ENCODE measurements around the gene PHLPP1.

Gene PHLPP1

DNA sequence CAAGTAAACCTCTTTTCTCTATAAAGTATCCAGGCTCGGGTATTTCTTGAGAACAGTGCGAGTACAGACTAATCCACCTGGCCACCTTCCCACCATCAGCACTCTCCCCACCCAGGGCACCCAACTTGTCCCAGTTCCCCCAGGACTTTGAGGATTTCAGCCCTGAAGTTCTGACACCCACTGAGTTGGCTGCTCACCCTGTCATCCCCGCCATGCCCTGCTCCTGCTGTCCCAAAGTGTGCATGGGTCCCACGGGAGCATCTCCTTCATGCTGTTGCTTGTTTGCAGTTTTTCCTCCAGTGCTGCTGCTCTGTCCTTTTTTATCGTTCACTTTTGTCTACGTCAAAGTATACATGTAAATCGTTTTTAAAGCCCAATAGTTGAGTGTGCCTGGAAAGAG lies 273.9 kb downstream of the PHLPP1 start:
- no peak for DNase-seq (ENCODE audit: low read depth)
- H3K4me3 ChIP-seq (ENCODE audit: low read length), result no peak overlapping the region
- no peak for TF ChIP-seq CTCF (conservative IDR thresholded peaks at IDR 0.05; ENCODE audit: low read depth, low read length)

GRCh38 chr18:62990653-62991052 lies 275.3 kb downstream of the PHLPP1 start:
- no peak for DNase-seq (ENCODE audit: low read depth)

GRCh38 chr18:62991389-62991788 lies 276.0 kb downstream of the PHLPP1 start:
- TF ChIP-seq CTCF (conservative IDR thresholded peaks at IDR 0.05; ENCODE audit: low read depth, low read length), result no peak
- DNase-seq (ENCODE audit: low read depth), result no peak
- H3K4me3 ChIP-seq (ENCODE audit: low read length), result no peak overlapping the region

More at GRCh38 chr18:62990653-62991052, 275.3 kb downstream of the PHLPP1 start:
- TF ChIP-seq CTCF (conservative IDR thresholded peaks at IDR 0.05; ENCODE audit: low read depth, low read length), result no peak
- H3K4me3 ChIP-seq (ENCODE audit: low read length), result no peak overlapping the region

GRCh38 chr18:62991959-62992358 lies 276.6 kb downstream of the PHLPP1 start:
- no peak overlapping the region for H3K4me3 ChIP-seq (ENCODE audit: low read length)
- TF ChIP-seq CTCF (conservative IDR thresholded peaks at IDR 0.05; ENCODE audit: low read depth, low read length), result no peak
- DNase-seq (ENCODE audit: low read depth), result no peak

- no peak for TF ChIP-seq CTCF (conservative IDR thresholded peaks at IDR 0.05; ENCODE audit: low read depth, low read length)
- DNase-seq (ENCODE audit: low read depth), result no peak
Measured at GRCh38 chr18:62992877-62993365, 277.6 kb downstream of the PHLPP1 start.

GRCh38 chr18:62996566-62996965 lies 281.2 kb downstream of the PHLPP1 start:
- DNase-seq (ENCODE audit: low read depth), result no peak
- no peak for TF ChIP-seq CTCF (conservative IDR thresholded peaks at IDR 0.05; ENCODE audit: low read depth, low read length)

More at GRCh38 chr18:62992877-62993365, 277.6 kb downstream of the PHLPP1 start:
- H3K4me3 ChIP-seq (ENCODE audit: low read length), result no peak overlapping the region

DNA sequence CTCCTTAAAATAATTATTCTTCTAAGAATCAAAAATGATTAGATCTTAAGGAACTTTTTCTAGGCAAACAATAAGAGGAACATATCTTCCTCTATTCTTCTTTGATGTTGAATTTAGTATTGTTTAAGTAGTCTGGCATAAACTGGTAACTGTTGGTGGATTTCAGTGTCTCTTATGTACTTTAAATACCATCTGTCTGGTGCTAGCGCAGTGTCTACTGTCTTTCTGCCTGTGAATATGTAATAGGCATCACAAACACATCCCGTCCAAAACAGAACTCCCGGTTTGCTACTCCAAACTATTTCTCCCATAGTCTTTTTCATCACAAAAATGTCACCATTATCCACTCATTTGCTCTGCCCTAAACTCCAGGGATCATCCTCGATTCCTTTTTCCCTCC lies 281.7 kb downstream of the PHLPP1 start:
- no peak overlapping the region for H3K4me3 ChIP-seq (ENCODE audit: low read length)
- TF ChIP-seq CTCF (conservative IDR thresholded peaks at IDR 0.05; ENCODE audit: low read depth, low read length), result no peak
- no peak for DNase-seq (ENCODE audit: low read depth)

More at GRCh38 chr18:62996566-62996965, 281.2 kb downstream of the PHLPP1 start:
- H3K4me3 ChIP-seq (ENCODE audit: low read length), result no peak overlapping the region

Data from retinal pigment epithelial cell (primary cell).